HCT116 (cell line): Measurements from ENCODE around the gene TMEM35B.

Experiments used
- CBX3 ChIP-seq: IDR thresholded peaks from 2 replicates; pipeline ENCODE4 v1.6.1; 2012; ENCODE audit warnings: low read depth
- CEBPB ChIP-seq: IDR thresholded peaks from 2 replicates; pipeline ENCODE4 v1.6.1; 2012; ENCODE audit warnings: low read depth
- CTCF ChIP-seq, 3 experiments: fragments of 200-600 bp in 1 of 3; sonication (generic) in 1 of 3; IDR thresholded peaks in 2 of 3; conservative IDR thresholded peaks in 1 of 3; 2 replicates each; pipeline ENCODE4 v1.5.1; 2012 to 2017; ENCODE audit warnings: low read depth in 2 of 3, low read length in 2 of 3, antibody characterized with exemption in 1 of 3, borderline replicate concordance in 1 of 3, control low read depth in 1 of 3, mild to moderate bottlenecking in 1 of 3, mixed read lengths in 1 of 3, mixed run types in 1 of 3, moderate library complexity in 1 of 3; ENCODE audit not compliant: insufficient read depth in 1 of 3
- EZH2 ChIP-seq: fragments of 200-600 bp; sonication (generic); IDR thresholded peaks from 2 replicates; pipeline ENCODE4 v1.6.1; 2017; ENCODE audit warnings: antibody characterized with exemption, mixed run types
- EZH2phosphoT487 ChIP-seq: fragments of 200-600 bp; IDR thresholded peaks from 2 replicates; pipeline ENCODE4 v1.6.1; 2018; ENCODE audit warnings: antibody characterized with exemption, borderline replicate concordance
- POLR2A ChIP-seq: IDR thresholded peaks from 2 replicates; pipeline ENCODE4 v1.7.0; 2011; ENCODE audit warnings: borderline replicate concordance; ENCODE audit not compliant: insufficient read depth, insufficient read length; ENCODE audit errors: extremely low read depth
- POLR2AphosphoS5 ChIP-seq: IDR thresholded peaks from 2 replicates; pipeline ENCODE4 v1.6.1; 2011; ENCODE audit warnings: mild to moderate bottlenecking, low read depth, low read length, moderate library complexity
- RAD21 ChIP-seq: IDR thresholded peaks from 2 replicates; pipeline ENCODE4 v1.6.1; 2012; ENCODE audit warnings: low read depth, mild to moderate bottlenecking
- SIN3A ChIP-seq: IDR thresholded peaks from 2 replicates; pipeline ENCODE4 v1.6.1; 2012; ENCODE audit warnings: low read depth
- YY1 ChIP-seq: IDR thresholded peaks from 2 replicates; pipeline ENCODE4 v1.6.1; 2011; ENCODE audit warnings: low read length, low read depth, moderate library complexity, mild to moderate bottlenecking; ENCODE audit not compliant: insufficient replicate concordance; ENCODE audit errors: extremely low read depth
- TF ChIP-seq, protein P1 (sequence below): IDR thresholded peaks from 2 replicates; pipeline ENCODE4 v1.6.1; 2012

DNA sequence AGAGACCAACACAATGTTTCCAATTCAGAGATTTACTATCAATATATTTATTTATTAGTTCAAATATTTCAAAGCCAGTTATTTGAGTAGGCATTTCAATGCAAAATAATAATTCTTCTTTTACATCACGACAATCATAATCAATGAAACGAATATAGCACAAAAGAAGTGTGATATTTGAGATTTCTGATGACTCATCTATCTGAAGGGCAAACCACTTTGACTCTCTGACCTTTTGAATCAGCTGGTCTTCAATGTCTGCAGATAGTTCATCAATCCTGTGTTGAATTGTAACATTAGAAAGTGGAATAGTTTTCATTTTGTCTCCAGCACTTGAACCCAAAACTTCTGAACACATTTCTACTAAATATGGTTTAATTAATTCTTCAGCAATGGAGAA lies 3.0 kb upstream of the TMEM35B start:
- TF ChIP-seq SIN3A (no peak), POLR2A (no peak), CTCF (IDR thresholded peaks at IDR 0.05 in 2 of 3, conservative IDR thresholded peaks at IDR 0.05 in 1 of 3; ENCODE audit: borderline replicate concordance in 1 of 3, insufficient read depth in 1 of 3, low read depth in 2 of 3, low read length in 2 of 3) (no peak), CBX3 (no peak), CEBPB (no peak), YY1 (no peak), POLR2AphosphoS5 (no peak), EZH2 (no peak), RAD21 (no peak), EZH2phosphoT487 (no peak)
- TF ChIP-seq, protein P1, sequence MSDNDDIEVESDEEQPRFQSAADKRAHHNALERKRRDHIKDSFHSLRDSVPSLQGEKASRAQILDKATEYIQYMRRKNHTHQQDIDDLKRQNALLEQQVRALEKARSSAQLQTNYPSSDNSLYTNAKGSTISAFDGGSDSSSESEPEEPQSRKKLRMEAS: no peak
